SJSA1 (cell line): ENCODE data around the gene BANK1. TPM values are rescaled to one million over a fixed set of nuclear protein-coding genes. Genes with fewer than 3 reads are reported as not detected.

Experiments
- DNase-seq, 2 experiments: peaks; one replicate each; pipeline ENCODE4 v3.0.0-alpha.2; 2015 to 2020; ENCODE audit warnings: low spot score in 2 of 2, low read depth in 1 of 2
- H3K27ac ChIP-seq: fragments of 250-450 bp; sonication (Bioruptor Pico); 2 replicates; pipeline ENCODE4 v1.5.1; 2020; ENCODE audit warnings: mild to moderate bottlenecking, moderate library complexity
- H3K27me3 ChIP-seq: fragments of 250-450 bp; sonication (Bioruptor Pico); replicated peaks from 2 replicates; pipeline ENCODE4 v1.5.1; 2020; ENCODE audit warnings: mild to moderate bottlenecking, moderate library complexity
- H3K36me3 ChIP-seq: fragments of 250-450 bp; sonication (Bioruptor Pico); 2 replicates; pipeline ENCODE4 v1.5.1; 2020; ENCODE audit warnings: mild to moderate bottlenecking
- H3K4me1 ChIP-seq: fragments of 250-450 bp; sonication (Bioruptor Pico); replicated peaks from 2 replicates; pipeline ENCODE4 v1.6.1; 2021; ENCODE audit warnings: mild to moderate bottlenecking
- H3K4me3 ChIP-seq: fragments of 250-450 bp; sonication (Bioruptor Pico); 2 replicates; pipeline ENCODE4 v1.5.1; 2020; ENCODE audit warnings: mild to moderate bottlenecking
- H3K9me3 ChIP-seq: fragments of 250-450 bp; sonication (Bioruptor Pico); replicated peaks from 2 replicates; pipeline ENCODE4 v1.5.1; 2020; ENCODE audit warnings: mild to moderate bottlenecking
- total RNA-seq: library from RNA; depleted of rRNA; stranded (reverse); fragments of >200 nt; shearing (Covaris generic); gene quantifications from 2 replicates; pipeline ENCODE4 v1.2.3, GENCODE V29; 2014

Gene BANK1
- total RNA-seq, 1 experiment from 2014 or later: not detected

GRCh38 chr4:101787701-101788316 lies 2.7 kb upstream of the BANK1 start:
- H3K27me3 ChIP-seq: no peaks in the 10 kb centered on the region
- H3K9me3 ChIP-seq: no peaks in the 10 kb centered on the region
- no peak for DNase-seq
- H3K36me3 ChIP-seq: no peaks in the 10 kb centered on the region
- H3K4me3 ChIP-seq: no peak overlapping the region
- no peak overlapping the region for H3K27ac ChIP-seq
- no peaks in the 10 kb centered on the region for H3K4me1 ChIP-seq

GRCh38 chr4:101791182-101791558 lies 640 bp downstream of the BANK1 start:
- Histone ChIP-seq H3K27ac (no peak overlapping the region), H3K9me3 (no peaks in the 10 kb centered on the region), H3K36me3 (no peaks in the 10 kb centered on the region), H3K27me3 (no peaks in the 10 kb centered on the region), H3K4me3 (no peak overlapping the region), H3K4me1 (no peaks in the 10 kb centered on the region)
- no peak for DNase-seq

GRCh38 chr4:101792056-101792590 lies 1.6 kb downstream of the BANK1 start:
- Histone ChIP-seq H3K27me3 (no peaks in the 10 kb centered on the region), H3K4me1 (no peaks in the 10 kb centered on the region), H3K4me3 (no peak overlapping the region), H3K9me3 (no peaks in the 10 kb centered on the region), H3K27ac (no peak overlapping the region), H3K36me3 (no peaks in the 10 kb centered on the region)
- DNase-seq: no peak

- H3K9me3 ChIP-seq: no peaks in the 10 kb centered on the region
- no peak overlapping the region for H3K4me3 ChIP-seq
- H3K4me1 ChIP-seq: no peaks in the 10 kb centered on the region
- no peak for DNase-seq
- no peaks in the 10 kb centered on the region for H3K36me3 ChIP-seq
- H3K27me3 ChIP-seq: no peaks in the 10 kb centered on the region
- no peak overlapping the region for H3K27ac ChIP-seq
Measured at GRCh38 chr4:101793397-101793796, 2.9 kb downstream of the BANK1 start.

GRCh38 chr4:101794806-101795205 lies 4.3 kb downstream of the BANK1 start:
- H3K27ac ChIP-seq: no peak overlapping the region
- no peaks in the 10 kb centered on the region for H3K36me3 ChIP-seq

GRCh38 chr4:101795704-101796103 lies 5.2 kb downstream of the BANK1 start:
- Histone ChIP-seq H3K27ac (no peak overlapping the region), H3K4me1 (no peaks in the 10 kb centered on the region), H3K27me3 (no peaks in the 10 kb centered on the region), H3K9me3 (no peaks in the 10 kb centered on the region), H3K36me3 (no peaks in the 10 kb centered on the region), H3K4me3 (no peak overlapping the region)
- no peak for DNase-seq

More at GRCh38 chr4:101794806-101795205, 4.3 kb downstream of the BANK1 start:
- Histone ChIP-seq H3K9me3 (no peaks in the 10 kb centered on the region), H3K27me3 (no peaks in the 10 kb centered on the region), H3K4me1 (no peaks in the 10 kb centered on the region), H3K4me3 (no peak overlapping the region)
- DNase-seq: no peak

- Histone ChIP-seq H3K36me3 (no peaks in the 10 kb centered on the region), H3K9me3 (no peaks in the 10 kb centered on the region), H3K4me3 (no peak overlapping the region), H3K27me3 (no peaks in the 10 kb centered on the region), H3K27ac (no peak overlapping the region), H3K4me1 (no peaks in the 10 kb centered on the region)
- no peak for DNase-seq
Measured at GRCh38 chr4:101801958-101802357, 11.4 kb downstream of the BANK1 start.

GRCh38 chr4:101806914-101807313 lies 16.4 kb downstream of the BANK1 start:
- Histone ChIP-seq H3K9me3 (no peaks in the 10 kb centered on the region), H3K27ac (no peak overlapping the region), H3K4me1 (no peaks in the 10 kb centered on the region), H3K36me3 (no peaks in the 10 kb centered on the region), H3K27me3 (no peaks in the 10 kb centered on the region), H3K4me3 (no peak overlapping the region)
- DNase-seq: no peak

- H3K4me3 ChIP-seq: no peak overlapping the region
- no peak for DNase-seq
- H3K4me1 ChIP-seq: no peaks in the 10 kb centered on the region
- no peaks in the 10 kb centered on the region for H3K36me3 ChIP-seq
- H3K27me3 ChIP-seq: no peaks in the 10 kb centered on the region
- H3K27ac ChIP-seq: no peak overlapping the region
- no peaks in the 10 kb centered on the region for H3K9me3 ChIP-seq
Measured at GRCh38 chr4:101807351-101807750, 16.8 kb downstream of the BANK1 start.

- H3K27me3 ChIP-seq: no peaks in the 10 kb centered on the region
- no peaks in the 10 kb centered on the region for H3K9me3 ChIP-seq
- H3K4me1 ChIP-seq: peaks cover 6% of the 10 kb centered on the region
- no peak overlapping the region for H3K27ac ChIP-seq
- H3K36me3 ChIP-seq: no peaks in the 10 kb centered on the region
- no peak for DNase-seq
- H3K4me3 ChIP-seq: no peak overlapping the region
Measured at GRCh38 chr4:101813604-101814003, 23.1 kb downstream of the BANK1 start.

- no peaks in the 10 kb centered on the region for H3K36me3 ChIP-seq
- H3K9me3 ChIP-seq: no peaks in the 10 kb centered on the region
- H3K4me1 ChIP-seq: peaks cover 11% of the 10 kb centered on the region
- H3K4me3 ChIP-seq: no peak overlapping the region
- H3K27me3 ChIP-seq: no peaks in the 10 kb centered on the region
- DNase-seq: peak in 1 of 2 experiments; percentile 49
- peak overlapping the region; percentile 1 for H3K27ac ChIP-seq
Measured at GRCh38 chr4:101818362-101818761, 27.8 kb downstream of the BANK1 start.

- H3K36me3 ChIP-seq: no peaks in the 10 kb centered on the region
- H3K27me3 ChIP-seq: no peaks in the 10 kb centered on the region
- H3K27ac ChIP-seq: no peak overlapping the region
- no peak for DNase-seq
- no peak overlapping the region for H3K4me3 ChIP-seq
- H3K4me1 ChIP-seq: peaks cover 2% of the 10 kb centered on the region
- no peaks in the 10 kb centered on the region for H3K9me3 ChIP-seq
Measured at GRCh38 chr4:101823864-101824263, 33.3 kb downstream of the BANK1 start.

- Histone ChIP-seq H3K9me3 (no peaks in the 10 kb centered on the region), H3K4me1 (no peaks in the 10 kb centered on the region), H3K27me3 (no peaks in the 10 kb centered on the region), H3K36me3 (no peaks in the 10 kb centered on the region), H3K27ac (no peak overlapping the region), H3K4me3 (no peak overlapping the region)
- no peak for DNase-seq
Measured at GRCh38 chr4:101824500-101824899, 34.0 kb downstream of the BANK1 start.

- H3K4me1 ChIP-seq: no peaks in the 10 kb centered on the region
- H3K27ac ChIP-seq: no peak overlapping the region
- no peak overlapping the region for H3K4me3 ChIP-seq
- H3K36me3 ChIP-seq: no peaks in the 10 kb centered on the region
- DNase-seq: no peak
- H3K9me3 ChIP-seq: no peaks in the 10 kb centered on the region
- H3K27me3 ChIP-seq: no peaks in the 10 kb centered on the region
Measured at GRCh38 chr4:101825953-101826352, 35.4 kb downstream of the BANK1 start.

GRCh38 chr4:101831816-101832215 lies 41.3 kb downstream of the BANK1 start:
- Histone ChIP-seq H3K9me3 (no peaks in the 10 kb centered on the region), H3K4me1 (peaks cover 13% of the 10 kb centered on the region), H3K36me3 (no peaks in the 10 kb centered on the region), H3K27ac (no peak overlapping the region), H3K4me3 (no peak overlapping the region), H3K27me3 (no peaks in the 10 kb centered on the region)
- no peak for DNase-seq
